Prostate gland (tissue), 2 donors: ENCODE results near the gene PPP2R1A. TPM values are rescaled to one million over a fixed set of nuclear protein-coding genes. Genes with fewer than 3 reads are reported as not detected.
"Not testable (repeated sequence)": the region's sequence is repeated elsewhere in the genome, so short reads cannot be mapped to it uniquely, and the experiment has no call there.

ENCODE experiments used
- DNase-seq: peaks from one replicate; pipeline ENCODE4 v3.0.0-alpha.2; 2019; ENCODE audit warnings: low spot score
- H3K27ac ChIP-seq, 2 donors: fragments of 200-600 bp; sonication (generic); 2 replicates each; pipeline ENCODE4 v1.5.1; 2017 to 2019
- H3K27me3 ChIP-seq: fragments of 200-600 bp; sonication (generic); replicated peaks from 2 replicates; pipeline ENCODE4 v1.5.1; 2019; ENCODE audit not compliant: insufficient read depth
- H3K36me3 ChIP-seq, 2 donors: fragments of 200-600 bp; sonication (generic); 1 replicate in 1 of 2; 2 replicates in 1 of 2; pipeline versions ENCODE4 v1.5.1 to v1.8.1; 2017 to 2019
- H3K4me1 ChIP-seq: fragments of 200-600 bp; sonication (generic); replicated peaks from 2 replicates; pipeline ENCODE4 v1.5.1; 2019
- H3K4me3 ChIP-seq, 2 donors: fragments of 200-600 bp; sonication (generic); 2 replicates each; pipeline ENCODE4 v1.5.1; 2017 to 2019
- H3K9me3 ChIP-seq: fragments of 200-600 bp; sonication (generic); 2 replicates; pipeline ENCODE4 v1.5.1; 2017
- POLR2A ChIP-seq: fragments of 450-650 bp; IDR thresholded peaks from one replicate; pipeline ENCODE4 v1.6.1; 2016; ENCODE audit warnings: antibody characterized with exemption, mild to moderate bottlenecking
- POLR2AphosphoS5 ChIP-seq: sonication (generic); formaldehyde crosslinking; IDR thresholded peaks from one replicate; pipeline ENCODE4 v1.6.1; 2017; ENCODE audit warnings: antibody characterized with exemption
- WGBS: methylation state at CpG from one replicate; pipeline ENCODE4 v1.1.5; 2018; 5-methylcytosine and 5-hydroxymethylcytosine counted together
- intact Hi-C: fragments of 100-400 bp; cut with DNase I; formaldehyde crosslinking; loops from one replicate; pipeline ENCODE4 v1.14.2; 2022
- total RNA-seq, 2 donors: library from RNA; depleted of rRNA; stranded (reverse); fragments of >200 nt; gene quantifications; one replicate each; pipeline ENCODE4 v1.1.0, GENCODE V29; 2016
- TF ChIP-seq, protein P1 (sequence below), 4 experiments: fragments of 200-600 bp in 2 of 4; fragments of 450-650 bp in 2 of 4; sonication (generic) in 2 of 4; IDR thresholded peaks; 1 replicate in 3 of 4; 2 replicates in 1 of 4; pipeline ENCODE4 v1.5.1; 2016 to 2019; ENCODE audit warnings: antibody characterized with exemption in 4 of 4, mild to moderate bottlenecking in 2 of 4, moderate library complexity in 2 of 4

Gene PPP2R1A
- total RNA-seq, 2 donors from 2014 or later: 265 to 358 TPM

GRCh38 chr19:52244021-52244420 lies 54.2 kb downstream of the PPP2R1A start:
- no peak for DNase-seq
- WGBS: 88% methylated on average over 12 of the region's 12 CpGs
- intact Hi-C loops: loop anchor here (10.0 kb wide), 1 partner anchor 501 kb away; no protein-coding TSS in a partner anchor
- H3K9me3 ChIP-seq: no peaks in the 10 kb centered on the region
- TF ChIP-seq POLR2AphosphoS5 (no peak), POLR2A (no peak)
- TF ChIP-seq, protein P1, sequence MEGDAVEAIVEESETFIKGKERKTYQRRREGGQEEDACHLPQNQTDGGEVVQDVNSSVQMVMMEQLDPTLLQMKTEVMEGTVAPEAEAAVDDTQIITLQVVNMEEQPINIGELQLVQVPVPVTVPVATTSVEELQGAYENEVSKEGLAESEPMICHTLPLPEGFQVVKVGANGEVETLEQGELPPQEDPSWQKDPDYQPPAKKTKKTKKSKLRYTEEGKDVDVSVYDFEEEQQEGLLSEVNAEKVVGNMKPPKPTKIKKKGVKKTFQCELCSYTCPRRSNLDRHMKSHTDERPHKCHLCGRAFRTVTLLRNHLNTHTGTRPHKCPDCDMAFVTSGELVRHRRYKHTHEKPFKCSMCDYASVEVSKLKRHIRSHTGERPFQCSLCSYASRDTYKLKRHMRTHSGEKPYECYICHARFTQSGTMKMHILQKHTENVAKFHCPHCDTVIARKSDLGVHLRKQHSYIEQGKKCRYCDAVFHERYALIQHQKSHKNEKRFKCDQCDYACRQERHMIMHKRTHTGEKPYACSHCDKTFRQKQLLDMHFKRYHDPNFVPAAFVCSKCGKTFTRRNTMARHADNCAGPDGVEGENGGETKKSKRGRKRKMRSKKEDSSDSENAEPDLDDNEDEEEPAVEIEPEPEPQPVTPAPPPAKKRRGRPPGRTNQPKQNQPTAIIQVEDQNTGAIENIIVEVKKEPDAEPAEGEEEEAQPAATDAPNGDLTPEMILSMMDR (IDR thresholded peaks at IDR 0.05): no peak
- H3K27ac ChIP-seq: no peak overlapping the region
- no peaks in the 10 kb centered on the region for H3K36me3 ChIP-seq
- no peak overlapping the region for H3K4me3 ChIP-seq
- H3K4me1 ChIP-seq: no peaks in the 10 kb centered on the region
- no peaks in the 10 kb centered on the region for H3K27me3 ChIP-seq

DNA sequence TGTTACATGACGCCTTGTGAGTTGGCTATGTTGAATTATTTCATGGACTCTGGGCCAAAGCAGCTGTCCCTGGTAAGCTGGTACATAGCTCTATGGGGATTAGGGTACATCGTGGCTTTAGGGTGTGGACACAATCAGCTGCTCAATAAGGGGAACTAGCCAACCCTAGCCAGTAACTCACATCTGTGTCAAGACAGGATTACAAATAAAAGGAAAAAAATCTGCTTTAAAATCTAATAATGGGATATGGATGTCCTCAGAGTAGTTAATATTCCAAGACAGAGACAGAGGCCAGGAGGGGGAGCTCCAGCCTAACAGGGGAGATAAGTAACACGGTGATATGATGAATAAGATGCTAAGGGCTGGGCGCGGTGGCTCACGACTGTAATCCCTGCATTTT lies 58.4 kb downstream of the PPP2R1A start:
- Histone ChIP-seq H3K36me3 (no peaks in the 10 kb centered on the region), H3K4me3 (no peak overlapping the region), H3K4me1 (no peaks in the 10 kb centered on the region), H3K9me3 (no peaks in the 10 kb centered on the region), H3K27me3 (no peaks in the 10 kb centered on the region), H3K27ac (no peak overlapping the region)
- intact Hi-C loops: loop anchor here (10.0 kb wide), 1 partner anchor 497 kb away; no protein-coding TSS in a partner anchor
- TF ChIP-seq, protein P1 (IDR thresholded peaks at IDR 0.05): peak in 3 of 4 experiments; percentile 34 to 66 (median 57)
- no peak for TF ChIP-seq POLR2A
- no peak for TF ChIP-seq POLR2AphosphoS5
- DNase-seq: peak; percentile 48
- WGBS: 8% methylated on average over 6 of the region's 6 CpGs

- intact Hi-C loops: no loop called here
- Histone ChIP-seq H3K4me3 (no peak overlapping the region), H3K36me3 (no peaks in the 10 kb centered on the region), H3K27me3 (no peaks in the 10 kb centered on the region), H3K27ac (no peak overlapping the region), H3K9me3 (no peaks in the 10 kb centered on the region), H3K4me1 (no peaks in the 10 kb centered on the region)
- TF ChIP-seq POLR2A: no peak
- TF ChIP-seq POLR2AphosphoS5: no peak
- TF ChIP-seq, protein P1 (IDR thresholded peaks at IDR 0.05): no peak
- no peak for DNase-seq
- whole genome bisulfite sequencing: 96% methylated on average over 5 of the region's 5 CpGs
Measured at GRCh38 chr19:52258426-52258825, 68.6 kb downstream of the PPP2R1A start.

DNA sequence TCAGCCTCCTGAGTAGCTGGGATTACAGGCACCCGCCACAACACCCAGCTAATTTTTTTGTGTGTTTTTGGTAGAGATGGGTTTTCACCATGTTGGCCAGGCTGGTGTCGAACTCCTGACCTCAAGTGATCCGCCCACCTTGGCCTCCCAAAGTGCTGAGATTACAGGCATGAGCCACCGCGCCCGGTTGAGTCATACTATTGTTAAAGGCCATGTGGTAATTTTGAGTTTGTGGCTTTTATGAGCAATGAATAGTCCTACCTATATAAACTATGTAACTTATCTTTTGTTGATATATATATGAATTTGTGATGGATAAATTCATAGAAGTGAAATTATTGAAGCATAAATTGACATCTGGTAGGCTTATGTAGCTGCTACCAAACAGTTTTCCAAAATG lies 75.7 kb downstream of the PPP2R1A start:
- not testable (repeated sequence) for DNase-seq, H3K27ac ChIP-seq
- 92% methylated on average over 6 of the region's 6 CpGs for WGBS

GRCh38 chr19:52269338-52270261 lies 79.7 kb downstream of the PPP2R1A start, which contains the start of gene ZNF766:
Gene ZNF766 (plus strand): TSS chr19:52269587. CDS start chr19:52269614, 27 bp downstream.
- under 1% methylated on average over 51 of the region's 70 CpGs for WGBS
- H3K27me3 ChIP-seq: no peaks in the 10 kb centered on the region
- peak within 1 kb of the TSS; percentile 97 to 98 for H3K4me3 ChIP-seq
- TF ChIP-seq, protein P1 (IDR thresholded peaks at IDR 0.05): peak in 1 of 4 experiments; percentile 28
- TF ChIP-seq POLR2A: peak; percentile 92
- TF ChIP-seq POLR2AphosphoS5: peak; percentile 99
- H3K36me3 ChIP-seq: no peaks in the 10 kb centered on the region
- H3K9me3 ChIP-seq: no peaks in the 10 kb centered on the region
- DNase-seq: peak; percentile 97
- peak within 1 kb of the TSS; percentile 93 to 94 for H3K27ac ChIP-seq
- no peaks in the 10 kb centered on the region for H3K4me1 ChIP-seq
- intact Hi-C loops: no loop called here

More for the DNA sequence above, 75.7 kb downstream of the PPP2R1A start:
- H3K4me1 ChIP-seq, H3K27me3 ChIP-seq, intact Hi-C loops, H3K36me3 ChIP-seq, H3K9me3 ChIP-seq, H3K4me3 ChIP-seq: not testable (repeated sequence)
